Neural progenitor cell (in vitro differentiated cells): Measurements from ENCODE around the gene QRFPR.

ENCODE experiments used
- CTCF ChIP-seq: fragments of 200-600 bp; sonication (generic); IDR thresholded peaks from 2 replicates; pipeline ENCODE4 v1.5.1; 2017; ENCODE audit warnings: antibody characterized with exemption, mild to moderate bottlenecking
- EZH2 ChIP-seq: fragments of 200-600 bp; sonication (generic); IDR thresholded peaks from 2 replicates; pipeline ENCODE4 v1.6.1; 2017; ENCODE audit warnings: antibody characterized with exemption, mild to moderate bottlenecking, moderate library complexity
- EZH2phosphoT487 ChIP-seq: fragments of 200-600 bp; sonication (generic); IDR thresholded peaks from 2 replicates; pipeline ENCODE4 v1.6.1; 2017; ENCODE audit warnings: antibody characterized with exemption

GRCh38 chr4:121338518-121338917, 42.3 kb downstream of the QRFPR start:
- TF ChIP-seq EZH2 (no peak), CTCF (no peak), EZH2phosphoT487 (no peak)
